ENCODE data around the gene GPD1.

- no peak for TF ChIP-seq CTCF (IDR thresholded peaks at IDR 0.05)
- no peak for TF ChIP-seq POLR2AphosphoS5 (IDR thresholded peaks at IDR 0.05)
- TF ChIP-seq POLR2A (IDR thresholded peaks at IDR 0.05; ENCODE audit: low read depth) = no peak
- TF ChIP-seq EP300 (IDR thresholded peaks at IDR 0.05) = no peak
Observed at GRCh38 chr12:50073206-50073605, 30.6 kb upstream of the GPD1 start.
